ENCODE results near the gene GRB7.

- TF ChIP-seq CTCF (IDR thresholded peaks at IDR 0.05) (no peak), POLR2A (IDR thresholded peaks at IDR 0.05) (no peak)
Measured at GRCh38 chr17:39719563-39720355, 18.0 kb upstream of the GRB7 start.
